HepG2 (cell line): ENCODE measurements around the gene BTD. TPM values are rescaled to one million over a fixed set of nuclear protein-coding genes. Genes with fewer than 3 reads are reported as not detected.
A peak's percentile ranks its signal among the peaks of the same experiment; 100 is the strongest.

Experiments used
- ATAC-seq: fragments of 200-7000 bp; cut with Tn5 transposase; 3 replicates; pipeline ENCODE4 v1.9.1; 2020; ENCODE audit warnings: mild to moderate bottlenecking, moderate library complexity
- BruUV-seq: library from RNA; stranded (reverse); fragments of 400-500 nt; replicated peaks from 2 replicates; lab custom pipeline; 2021; lab: Mats Ljungman, UMichigan
- CTCF ChIA-PET: fragments of 300-600 bp; formaldehyde crosslinking; extraction: SDS; loops from one replicate; lab custom pipeline; 2021; ENCODE audit warnings: low total read pairs, inconsistent platforms, low intra/inter-chr PET ratio; lab: Yijun Ruan, JAX
- POLR2A ChIA-PET: fragments of 350-600 bp; sonication (Branson Sonifier 250); formaldehyde crosslinking; loops from one replicate; lab custom pipeline; 2020; ENCODE audit warnings: antibody characterized with exemption, inconsistent platforms; lab: Yijun Ruan, JAX
- DNase-seq: peaks from one replicate; pipeline ENCODE4 v3.0.0-alpha.2; 2015; ENCODE audit warnings: low spot score
- FAIRE-seq: peaks from 3 replicates; lab custom pipeline; 2011; peaks lifted over from hg19 to GRCh38; lab: Jason Lieb, UNC
- H2AFZ ChIP-seq: one replicate; pipeline ENCODE4 v1.6.1; 2011; ENCODE audit warnings: low read length, inconsistent platforms
- H3K27ac ChIP-seq: fragments of 300-600 bp; 3 replicates; pipeline ENCODE4 v1.8.0; 2011; ENCODE audit warnings: mixed run types, mild to moderate bottlenecking, mixed read lengths, low read length, inconsistent platforms; ENCODE audit not compliant: insufficient read depth; ENCODE audit errors: extremely low read length
- H3K27me3 ChIP-seq, 2 experiments: fragments of 200-600 bp in 1 of 2; 2 replicates in 1 of 2; 3 replicates in 1 of 2; pipeline versions ENCODE4 v1.6.0 to v1.8.0; 2011; ENCODE audit warnings: low read length in 2 of 2, mild to moderate bottlenecking in 2 of 2, moderate library complexity in 2 of 2, inconsistent platforms in 1 of 2; ENCODE audit not compliant: insufficient read depth in 2 of 2, control insufficient read depth in 1 of 2
- H3K36me3 ChIP-seq, 2 experiments: fragments of 200-600 bp in 1 of 2; replicated peaks in 1 of 2; 2 replicates in 1 of 2; 3 replicates in 1 of 2; pipeline versions ENCODE4 v1.5.1 to v1.8.0; 2011; ENCODE audit warnings: low read length in 2 of 2, inconsistent platforms in 1 of 2; ENCODE audit not compliant: insufficient read depth in 2 of 2, control insufficient read depth in 1 of 2
- H3K4me1 ChIP-seq: 2 replicates; pipeline ENCODE4 v1.5.1; 2012; ENCODE audit warnings: low read length, inconsistent platforms; ENCODE audit not compliant: insufficient read depth
- H3K4me2 ChIP-seq: 2 replicates; pipeline ENCODE4 v1.6.0; 2011; ENCODE audit warnings: low read depth, low read length, inconsistent platforms
- H3K4me3 ChIP-seq, 3 experiments: fragments of 200-600 bp in 1 of 3; sonication (generic), shearing (Covaris generic) in 1 of 3; replicated peaks in 1 of 3; 2 replicates each; pipeline ENCODE4 v1.5.1; 2011 to 2016; ENCODE audit warnings: low read length in 3 of 3, inconsistent platforms in 2 of 3, low read depth in 2 of 3, mild to moderate bottlenecking in 2 of 3, control low read depth in 1 of 3, mixed read lengths in 1 of 3; ENCODE audit not compliant: insufficient read depth in 1 of 3
- H3K79me2 ChIP-seq: one replicate; pipeline ENCODE4 v1.6.1; 2011; ENCODE audit warnings: low read length, inconsistent platforms; ENCODE audit not compliant: insufficient read depth
- H3K9ac ChIP-seq: 2 replicates; pipeline ENCODE4 v1.6.0; 2011; ENCODE audit warnings: mild to moderate bottlenecking, low read depth, low read length, inconsistent platforms; ENCODE audit not compliant: insufficient read depth
- H3K9me3 ChIP-seq: 2 replicates; pipeline ENCODE4 v1.5.1; 2012; ENCODE audit warnings: mild to moderate bottlenecking, low read length
- H4K20me1 ChIP-seq: 2 replicates; pipeline ENCODE4 v1.6.0; 2011; ENCODE audit warnings: inconsistent platforms, mild to moderate bottlenecking, low read length, moderate library complexity; ENCODE audit not compliant: insufficient read depth
- CENPX ChIP-seq: sonication (generic); formaldehyde crosslinking; IDR thresholded peaks from 2 replicates; pipeline ENCODE4 v1.9.0; 2021; ENCODE audit warnings: mild to moderate bottlenecking, missing genetic modification reagents, moderate library complexity
- ELK4 ChIP-seq: sonication (generic); formaldehyde crosslinking; IDR thresholded peaks from 2 replicates; pipeline ENCODE4 v1.9.0; 2021; ENCODE audit warnings: missing genetic modification reagents, borderline replicate concordance
- HDAC1 ChIP-seq: sonication (generic); formaldehyde crosslinking; IDR thresholded peaks from 2 replicates; pipeline ENCODE4 v1.5.1; 2020; ENCODE audit warnings: mild to moderate bottlenecking, missing genetic modification reagents
- HNF4A ChIP-seq: sonication (generic); formaldehyde crosslinking; IDR thresholded peaks from 2 replicates; pipeline ENCODE4 v1.4.0; 2020; ENCODE audit warnings: missing genetic modification reagents
- HOXA5 ChIP-seq: sonication (generic); formaldehyde crosslinking; IDR thresholded peaks from 2 replicates; pipeline ENCODE4 v1.4.0; 2020; ENCODE audit warnings: missing genetic modification reagents
- IKZF4 ChIP-seq: sonication (generic); formaldehyde crosslinking; IDR thresholded peaks from 2 replicates; pipeline ENCODE4 v1.5.1; 2020; ENCODE audit warnings: borderline replicate concordance, mild to moderate bottlenecking, low read depth, missing genetic modification reagents; ENCODE audit errors: not compliant biosample characterization
- LRRFIP1 ChIP-seq: sonication (generic); formaldehyde crosslinking; conservative IDR thresholded peaks from 2 replicates; pipeline ENCODE4 v1.4.0; 2020; ENCODE audit warnings: missing genetic modification reagents
- MXD1 ChIP-seq: sonication (generic); formaldehyde crosslinking; IDR thresholded peaks from 2 replicates; pipeline ENCODE4 v1.4.0; 2020; ENCODE audit warnings: mild to moderate bottlenecking, missing genetic modification reagents
- NR2F6 ChIP-seq, 2 experiments: IDR thresholded peaks; 2 replicates each; pipeline ENCODE4 v1.6.1; 2016; ENCODE audit warnings: antibody characterized with exemption in 1 of 2, mild to moderate bottlenecking in 1 of 2
- PCBP2 ChIP-seq: fragments of 200-400 bp; formaldehyde crosslinking; optimal IDR thresholded peaks from 2 replicates; pipeline ENCODE3; 2018; ENCODE audit warnings: low read length, low read depth; ENCODE audit not compliant: poor library complexity, severe bottlenecking
- PHF21A ChIP-seq: sonication (generic); formaldehyde crosslinking; IDR thresholded peaks from 2 replicates; pipeline ENCODE4 v1.5.0; 2020; ENCODE audit warnings: mild to moderate bottlenecking, missing genetic modification reagents
- POLR2AphosphoS5 ChIP-seq: IDR thresholded peaks from 2 replicates; pipeline ENCODE4 v1.6.1; 2012; ENCODE audit warnings: low read depth, low read length
- RFXAP ChIP-seq: sonication (generic); formaldehyde crosslinking; IDR thresholded peaks from 2 replicates; pipeline ENCODE4 v1.4.0; 2020; ENCODE audit warnings: missing genetic modification reagents, borderline replicate concordance
- SMAD1 ChIP-seq: sonication (generic); formaldehyde crosslinking; IDR thresholded peaks from 2 replicates; pipeline ENCODE4 v1.4.0; 2020; ENCODE audit warnings: missing genetic modification reagents, low read depth, mild to moderate bottlenecking, borderline replicate concordance
- SMC3 ChIP-seq: IDR thresholded peaks from 2 replicates; pipeline ENCODE4 v1.6.1; 2011; ENCODE audit warnings: low read length, improper control_type of control experiment
- TRIM22 ChIP-seq: fragments of 450-650 bp; IDR thresholded peaks from 2 replicates; pipeline ENCODE4 v1.6.1; 2017
- ZMYM4 ChIP-seq: sonication (generic); formaldehyde crosslinking; IDR thresholded peaks from 2 replicates; pipeline ENCODE4 v1.8.1; 2023; ENCODE audit warnings: mild to moderate bottlenecking, missing genetic modification reagents
- ZNF44 ChIP-seq: sonication (generic); formaldehyde crosslinking; IDR thresholded peaks from 2 replicates; pipeline ENCODE4 v1.5.1; 2020; ENCODE audit warnings: mild to moderate bottlenecking, missing genetic modification reagents
- ZNF496 ChIP-seq: sonication (generic); formaldehyde crosslinking; IDR thresholded peaks from 2 replicates; pipeline ENCODE4 v1.8.1; 2023; ENCODE audit warnings: mild to moderate bottlenecking, moderate library complexity, missing genetic modification reagents; ENCODE audit not compliant: insufficient replicate concordance
- ZNF678 ChIP-seq: sonication (generic); formaldehyde crosslinking; IDR thresholded peaks from 2 replicates; pipeline ENCODE4 v1.4.0; 2020; ENCODE audit warnings: mild to moderate bottlenecking, missing genetic modification reagents
- ZNF788 ChIP-seq: sonication (generic); formaldehyde crosslinking; IDR thresholded peaks from 2 replicates; pipeline ENCODE4 v1.5.0; 2020; ENCODE audit warnings: mild to moderate bottlenecking, missing genetic modification reagents, borderline replicate concordance
- WGBS: methylation state at CpG from one replicate; pipeline ENCODE4 v1.1.6; 2017; ENCODE audit warnings: low lambda C conversion rate; 5-methylcytosine and 5-hydroxymethylcytosine counted together
- in situ Hi-C: cut with HindIII; loops from 2 replicates; pipeline ENCODE4 v1.10.0; 2017; ENCODE audit warnings: low pct_unique_long_range_greater_than_20kb; ENCODE audit not compliant: extremely low pct_ligation_motif_present
- intact Hi-C: fragments of 100-400 bp; cut with micrococcal nuclease; formaldehyde crosslinking; loops from one replicate; pipeline ENCODE4 v1.10.0; 2022; ENCODE audit not compliant: unreplicated experiment
- polyA plus RNA-seq, 8 experiments: library from polyadenylated mRNA; depleted of rRNA in 3 of 8; stranded (reverse) in 7 of 8; unstranded in 1 of 8; fragments of >200 nt; fragmentation: Illumina TruSeq in 4 of 8; extraction: Trizol in 4 of 8; gene quantifications; 2 replicates each; pipeline versions ENCODE4 v1.2.1 to v1.2.3, GENCODE V29; 2011 to 2016; ENCODE audit warnings: low read depth in 4 of 8, missing spikeins in 1 of 8, mixed read lengths in 1 of 8; ENCODE audit not compliant: insufficient read depth in 1 of 8
- total RNA-seq, 5 experiments: library from RNA; depleted of rRNA; stranded (reverse); fragments of >200 nt; fragmentation: Illumina TruSeq; extraction: Trizol; gene quantifications; 2 replicates each; pipeline ENCODE4 v1.2.3, GENCODE V29; 2016; ENCODE audit warnings: low read depth in 1 of 5

BTD gene
- total and polyA plus RNA-seq, 2 of the 13 experiments (the other 11 are each of a cell fraction or from before 2014, with no cell fraction given) = 15.7 to 35.5 TPM

- no peak for TF ChIP-seq HDAC1 (CRISPR knock-in tag)
- TF ChIP-seq ZMYM4 (CRISPR knock-in tag) = 0 out of 2 replicates have a peak, but pooled peaks have one; percentile 22
- no peak for TF ChIP-seq ZNF678 (CRISPR knock-in tag)
- TF ChIP-seq NR2F6 (IDR thresholded peaks at IDR 0.05) = 0 out of 2 replicates have a peak, but pooled peaks have one; percentile 9
- no peak for TF ChIP-seq NR2F6 (CRISPR knock-in tag; IDR thresholded peaks at IDR 0.05)
- TF ChIP-seq ZNF496 = no peak
- peak; percentile 72 for TF ChIP-seq HNF4A (CRISPR knock-in tag)
- no peak for TF ChIP-seq POLR2AphosphoS5
- no peak for TF ChIP-seq TRIM22
- no peak for TF ChIP-seq SMAD1
Observed at GRCh38 chr3:15649341-15649740, 47.8 kb downstream of the BTD start (continued).

- H3K27ac ChIP-seq = no peak overlapping the region
- no peaks in the 10 kb centered on the region for H4K20me1 ChIP-seq
- no peak for DNase-seq
- CTCF ChIA-PET = no interaction called here
- no peak overlapping the region for H3K4me3 ChIP-seq
- intact Hi-C loops (no loop called here), in situ Hi-C loops (loop anchor here (25.0 kb wide), 1 partner anchor 587 kb away; no protein-coding TSS in a partner anchor)
- no peak overlapping the region for H3K4me2 ChIP-seq
- H3K36me3 ChIP-seq = 0 out of 5 replicates have a peak, but pooled peaks cover 0 to 1% of the 10 kb centered on the region in 2 experiments
- POLR2A ChIA-PET = no interaction called here
- H3K79me2 ChIP-seq = no peaks in the 10 kb centered on the region
- no peaks in the 10 kb centered on the region for H3K27me3 ChIP-seq
- 91% methylated on average over 5 of the region's 5 CpGs for WGBS
- H3K9ac ChIP-seq = no peak overlapping the region
- FAIRE-seq = no peak
- no peak overlapping the region for H2AFZ ChIP-seq
- H3K4me1 ChIP-seq = peaks cover 10% of the 10 kb centered on the region
- no TSS peak for BruUV-seq
- ATAC-seq = no peak
- no peaks in the 10 kb centered on the region for H3K9me3 ChIP-seq
- TF ChIP-seq IKZF4 (CRISPR knock-in tag) = no peak
- TF ChIP-seq SMC3 = no peak
- no peak for TF ChIP-seq MXD1 (CRISPR knock-in tag)
- no peak for TF ChIP-seq PHF21A (CRISPR knock-in tag)
- no peak for TF ChIP-seq LRRFIP1 (CRISPR knock-in tag)
- TF ChIP-seq ZNF788 (CRISPR knock-in tag) = no peak
- TF ChIP-seq CENPX (CRISPR knock-in tag) = no peak
- TF ChIP-seq RFXAP = no peak
- TF ChIP-seq PCBP2 = no peak
- no peak for TF ChIP-seq HOXA5 (CRISPR knock-in tag)
- TF ChIP-seq ELK4 (CRISPR knock-in tag) = no peak
- TF ChIP-seq ZNF44 (CRISPR knock-in tag) = no peak
Observed at GRCh38 chr3:15649858-15650257, 48.3 kb downstream of the BTD start.
